ENCODE results near the gene DPP8.
"Not testable (repeated sequence)": the region's sequence is repeated elsewhere in the genome, so short reads cannot be mapped to it uniquely, and the experiment has no call there.

- TF ChIP-seq CTCF, POLR2A (IDR thresholded peaks at IDR 0.05): not testable (repeated sequence)
Measured at GRCh38 chr15:65463096-65463495, 54.4 kb downstream of the DPP8 start.
